Neural progenitor cell (in vitro differentiated cells): ENCODE data around the gene EVA1A.

Experiments used
- EZH2phosphoT487 ChIP-seq: fragments of 200-600 bp; sonication (generic); IDR thresholded peaks from 2 replicates; pipeline ENCODE4 v1.6.1; 2017; ENCODE audit warnings: antibody characterized with exemption
- TF ChIP-seq, protein P1 (sequence below): fragments of 200-600 bp; sonication (generic); IDR thresholded peaks from 2 replicates; pipeline ENCODE4 v1.5.1; 2017; ENCODE audit warnings: antibody characterized with exemption, mild to moderate bottlenecking

DNA sequence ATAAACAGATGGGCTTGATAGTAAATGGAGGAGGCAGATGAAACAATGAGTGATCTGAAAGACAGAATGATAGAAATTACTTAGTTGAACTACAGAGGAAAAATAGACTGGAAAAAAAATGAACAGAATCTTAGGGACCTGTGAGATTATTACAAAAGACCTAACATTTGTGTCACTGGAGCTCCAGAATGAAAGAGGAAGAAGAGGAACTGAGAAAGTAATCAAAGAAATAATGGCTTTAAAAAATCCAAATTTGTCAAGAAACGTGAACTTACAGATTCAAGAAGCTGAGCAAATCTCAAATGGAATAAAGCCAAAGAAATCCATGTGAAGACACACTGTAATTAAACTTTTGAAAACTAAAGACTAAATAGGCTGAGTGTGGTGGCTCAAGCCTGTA is 28.3 kb downstream of the EVA1A start:
- TF ChIP-seq, protein P1, sequence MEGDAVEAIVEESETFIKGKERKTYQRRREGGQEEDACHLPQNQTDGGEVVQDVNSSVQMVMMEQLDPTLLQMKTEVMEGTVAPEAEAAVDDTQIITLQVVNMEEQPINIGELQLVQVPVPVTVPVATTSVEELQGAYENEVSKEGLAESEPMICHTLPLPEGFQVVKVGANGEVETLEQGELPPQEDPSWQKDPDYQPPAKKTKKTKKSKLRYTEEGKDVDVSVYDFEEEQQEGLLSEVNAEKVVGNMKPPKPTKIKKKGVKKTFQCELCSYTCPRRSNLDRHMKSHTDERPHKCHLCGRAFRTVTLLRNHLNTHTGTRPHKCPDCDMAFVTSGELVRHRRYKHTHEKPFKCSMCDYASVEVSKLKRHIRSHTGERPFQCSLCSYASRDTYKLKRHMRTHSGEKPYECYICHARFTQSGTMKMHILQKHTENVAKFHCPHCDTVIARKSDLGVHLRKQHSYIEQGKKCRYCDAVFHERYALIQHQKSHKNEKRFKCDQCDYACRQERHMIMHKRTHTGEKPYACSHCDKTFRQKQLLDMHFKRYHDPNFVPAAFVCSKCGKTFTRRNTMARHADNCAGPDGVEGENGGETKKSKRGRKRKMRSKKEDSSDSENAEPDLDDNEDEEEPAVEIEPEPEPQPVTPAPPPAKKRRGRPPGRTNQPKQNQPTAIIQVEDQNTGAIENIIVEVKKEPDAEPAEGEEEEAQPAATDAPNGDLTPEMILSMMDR = no peak
- TF ChIP-seq EZH2phosphoT487 = no peak
